Spinal cord (tissue), 10 donors: ENCODE data around the gene PLXNA2. TPM values are rescaled to one million over a fixed set of nuclear protein-coding genes. Genes with fewer than 3 reads are reported as not detected.
A peak's percentile ranks its signal among the peaks of the same experiment; 100 is the strongest.

ENCODE experiments used
- DNase-seq, 6 donors: peaks; one replicate each; pipeline versions ENCODE4 v3.0.0 to v3.0.0-alpha.2; 2013 to 2015; ENCODE audit warnings: low spot score in 6 of 6, low read depth in 4 of 6
- H3K27ac ChIP-seq: one replicate; pipeline ENCODE4 v1.5.1; 2013; ENCODE audit warnings: low read depth, low read length, control low read depth
- H3K27me3 ChIP-seq: one replicate; pipeline ENCODE4 v1.6.1; 2013; ENCODE audit warnings: low read length; ENCODE audit not compliant: control insufficient read depth, insufficient read depth
- H3K36me3 ChIP-seq: one replicate; pipeline ENCODE4 v1.6.1; 2013; ENCODE audit warnings: low read length; ENCODE audit not compliant: control insufficient read depth, insufficient read depth
- H3K4me1 ChIP-seq: one replicate; pipeline ENCODE4 v1.6.1; 2013; ENCODE audit warnings: low read length; ENCODE audit not compliant: control insufficient read depth, insufficient read depth
- H3K4me3 ChIP-seq: one replicate; pipeline ENCODE4 v1.5.1; 2013; ENCODE audit warnings: low read depth, low read length, control low read depth
- H3K9me3 ChIP-seq: one replicate; pipeline ENCODE4 v1.6.1; 2013; ENCODE audit warnings: low read length; ENCODE audit not compliant: control insufficient read depth, insufficient read depth
- WGBS: methylation state at CpG from one replicate; pipeline ENCODE4 v1.1.5; 2013; ENCODE audit warnings: missing lambda C conversion rate; ENCODE audit not compliant: insufficient coverage; 5-methylcytosine and 5-hydroxymethylcytosine counted together
- polyA plus RNA-seq, 2 donors: library from polyadenylated mRNA; unstranded; fragments of 120-200 nt; gene quantifications; one replicate each; pipeline ENCODE4 v1.2.1, GENCODE V29; 2013; ENCODE audit not compliant: insufficient read length in 2 of 2
- total RNA-seq, 2 donors: library from RNA; depleted of rRNA in 1 of 2; stranded (reverse); fragments of 120-200 nt in 1 of 2; fragments of >200 nt in 1 of 2; gene quantifications; one replicate each; pipeline versions ENCODE4 v1.2.3 to v1.2.4, GENCODE V29; 2013 to 2014
- donor health status: healthy.

Gene PLXNA2
- total and polyA plus RNA-seq, 4 donors, result 22.0 to 52.8 (median 39.7) TPM

GRCh38 chr1:208235982-208236761, 8.0 kb downstream of the PLXNA2 start:
- DNase-seq, result no peak
- Histone ChIP-seq H3K27me3 (no peaks in the 10 kb centered on the region), H3K36me3 (peaks cover 5% of the 10 kb centered on the region), H3K9me3 (no peaks in the 10 kb centered on the region), H3K4me3 (no peak overlapping the region), H3K4me1 (peaks cover 77% of the 10 kb centered on the region), H3K27ac (no peak overlapping the region)
- WGBS, result 58% methylated on average over 11 of the region's 17 CpGs

- H3K27me3 ChIP-seq, result no peaks in the 10 kb centered on the region
- peaks cover 5% of the 10 kb centered on the region for H3K36me3 ChIP-seq
- no peak overlapping the region for H3K4me3 ChIP-seq
- WGBS, result 58% methylated on average over 2 of the region's 9 CpGs
- H3K4me1 ChIP-seq, result peaks cover 79% of the 10 kb centered on the region
- no peaks in the 10 kb centered on the region for H3K9me3 ChIP-seq
- H3K27ac ChIP-seq, result peak overlapping the region; percentile 42
- no peak for DNase-seq
Measured at GRCh38 chr1:208235356-208235981, 8.7 kb downstream of the PLXNA2 start.

GRCh38 chr1:208234721-208235120, 9.5 kb downstream of the PLXNA2 start:
- H3K27me3 ChIP-seq, result no peaks in the 10 kb centered on the region
- no peaks in the 10 kb centered on the region for H3K9me3 ChIP-seq
- H3K36me3 ChIP-seq, result peaks cover 4% of the 10 kb centered on the region
- H3K27ac ChIP-seq, result peak overlapping the region; percentile 47
- no peak overlapping the region for H3K4me3 ChIP-seq
- WGBS, result 61% methylated on average over 5 of the region's 5 CpGs
- H3K4me1 ChIP-seq, result peaks cover 76% of the 10 kb centered on the region
- DNase-seq, result no peak

- Histone ChIP-seq H3K9me3 (no peaks in the 10 kb centered on the region), H3K27me3 (no peaks in the 10 kb centered on the region), H3K4me1 (peaks cover 70% of the 10 kb centered on the region), H3K4me3 (no peak overlapping the region), H3K36me3 (peaks cover 2% of the 10 kb centered on the region), H3K27ac (peak overlapping the region; percentile 47)
- 10% methylated on average over 2 of the region's 3 CpGs for WGBS
- no peak for DNase-seq
Measured at GRCh38 chr1:208233978-208234377, 10.2 kb downstream of the PLXNA2 start.

GRCh38 chr1:208233546-208233945, 10.6 kb downstream of the PLXNA2 start:
- Histone ChIP-seq H3K27me3 (no peaks in the 10 kb centered on the region), H3K36me3 (peaks cover 2% of the 10 kb centered on the region), H3K27ac (peak overlapping the region; percentile 6), H3K9me3 (no peaks in the 10 kb centered on the region), H3K4me3 (no peak overlapping the region), H3K4me1 (peaks cover 66% of the 10 kb centered on the region)
- WGBS, result 13% methylated on average over 5 of the region's 5 CpGs
- peak in 5 of 6 donors; percentile 74 to 93 (median 76) for DNase-seq

- Histone ChIP-seq H3K4me1 (peaks cover 65% of the 10 kb centered on the region), H3K9me3 (no peaks in the 10 kb centered on the region), H3K4me3 (no peak overlapping the region), H3K36me3 (peaks cover 2% of the 10 kb centered on the region), H3K27ac (no peak overlapping the region), H3K27me3 (no peaks in the 10 kb centered on the region)
- DNase-seq, result no peak
- 50% methylated on average over 1 of the region's 3 CpGs for WGBS
Measured at GRCh38 chr1:208232662-208233038, 11.5 kb downstream of the PLXNA2 start.

GRCh38 chr1:208231881-208232661, 12.1 kb downstream of the PLXNA2 start:
- WGBS, result 18% methylated on average over 3 of the region's 7 CpGs
- Histone ChIP-seq H3K4me3 (no peak overlapping the region), H3K36me3 (peaks cover 2% of the 10 kb centered on the region), H3K9me3 (no peaks in the 10 kb centered on the region), H3K27me3 (no peaks in the 10 kb centered on the region), H3K4me1 (peaks cover 65% of the 10 kb centered on the region), H3K27ac (no peak overlapping the region)
- peak in 2 of 6 donors; percentile 61 to 70 for DNase-seq

- H3K9me3 ChIP-seq, result no peaks in the 10 kb centered on the region
- no peak overlapping the region for H3K27ac ChIP-seq
- DNase-seq, result no peak
- H3K4me3 ChIP-seq, result no peak overlapping the region
- H3K4me1 ChIP-seq, result peaks cover 66% of the 10 kb centered on the region
- H3K36me3 ChIP-seq, result no peaks in the 10 kb centered on the region
- no peaks in the 10 kb centered on the region for H3K27me3 ChIP-seq
- 59% methylated on average over 10 of the region's 15 CpGs for WGBS
Measured at GRCh38 chr1:208230668-208231529, 13.3 kb downstream of the PLXNA2 start.

- no peak for DNase-seq
- Histone ChIP-seq H3K4me1 (peaks cover 46% of the 10 kb centered on the region), H3K9me3 (no peaks in the 10 kb centered on the region), H3K27me3 (no peaks in the 10 kb centered on the region), H3K4me3 (no peak overlapping the region), H3K27ac (no peak overlapping the region), H3K36me3 (peaks cover 8% of the 10 kb centered on the region)
- 100% methylated on average over 1 of the region's 2 CpGs for WGBS
Measured at GRCh38 chr1:208228550-208228949, 15.6 kb downstream of the PLXNA2 start.
